GM23338 (cell line): ENCODE measurements around the gene GBF1.
"Not testable (repeated sequence)": the region's sequence is repeated elsewhere in the genome, so short reads cannot be mapped to it uniquely, and the experiment has no call there.

Experiments
- CREB1 ChIP-seq: fragments of 250-450 bp; sonication (Bioruptor Pico); IDR thresholded peaks from 2 replicates; pipeline ENCODE4 v1.5.0; 2020; ENCODE audit warnings: low read depth, mild to moderate bottlenecking, moderate library complexity
- ETS1 ChIP-seq: IDR thresholded peaks from 2 replicates; pipeline ENCODE4 v1.6.1; 2016; ENCODE audit warnings: antibody characterized with exemption
- EZH2 ChIP-seq: fragments of 200-600 bp; sonication (generic); IDR thresholded peaks from one replicate; pipeline ENCODE4 v1.8.0; 2017; ENCODE audit warnings: antibody characterized with exemption, mild to moderate bottlenecking, low read depth; ENCODE audit not compliant: unreplicated experiment
- EZH2phosphoT487 ChIP-seq: fragments of 200-600 bp; sonication (generic); IDR thresholded peaks from one replicate; pipeline ENCODE4 v1.8.1; 2018; ENCODE audit warnings: antibody characterized with exemption; ENCODE audit not compliant: unreplicated experiment
- JUNB ChIP-seq: IDR thresholded peaks from one replicate; pipeline ENCODE4 v1.6.1; 2016; ENCODE audit warnings: antibody characterized with exemption; ENCODE audit not compliant: unreplicated experiment
- POLR2AphosphoS5 ChIP-seq: IDR thresholded peaks from 2 replicates; pipeline ENCODE4 v1.6.1; 2016; ENCODE audit warnings: antibody characterized with exemption, low read depth
- STAT1 ChIP-seq: IDR thresholded peaks from one replicate; pipeline ENCODE4 v1.6.1; 2016; ENCODE audit warnings: antibody characterized with exemption; ENCODE audit not compliant: unreplicated experiment
- ZNF114 ChIP-seq: fragments of 250-450 bp; sonication (Bioruptor Pico); IDR thresholded peaks from 2 replicates; pipeline ENCODE4 v1.5.0; 2020; ENCODE audit warnings: mild to moderate bottlenecking, moderate library complexity
- ZNF331 ChIP-seq: fragments of 250-450 bp; sonication (Bioruptor Pico); IDR thresholded peaks from 2 replicates; pipeline ENCODE4 v1.5.0; 2020; ENCODE audit warnings: low read depth, mild to moderate bottlenecking, moderate library complexity
- TF ChIP-seq, protein P1 (sequence below), 2 experiments: fragments of 200-600 bp in 1 of 2; sonication (generic) in 1 of 2; conservative IDR thresholded peaks; 2 replicates each; pipeline versions ENCODE4 v1.5.1 to v1.6.1; 2016 to 2017; ENCODE audit warnings: antibody characterized with exemption in 2 of 2, low read depth in 2 of 2, mild to moderate bottlenecking in 2 of 2, moderate library complexity in 1 of 2
- TF ChIP-seq, protein P2 (sequence below): IDR thresholded peaks from one replicate; pipeline ENCODE4 v1.6.1; 2018; ENCODE audit warnings: antibody characterized with exemption; ENCODE audit not compliant: unreplicated experiment

- TF ChIP-seq, protein P1, sequence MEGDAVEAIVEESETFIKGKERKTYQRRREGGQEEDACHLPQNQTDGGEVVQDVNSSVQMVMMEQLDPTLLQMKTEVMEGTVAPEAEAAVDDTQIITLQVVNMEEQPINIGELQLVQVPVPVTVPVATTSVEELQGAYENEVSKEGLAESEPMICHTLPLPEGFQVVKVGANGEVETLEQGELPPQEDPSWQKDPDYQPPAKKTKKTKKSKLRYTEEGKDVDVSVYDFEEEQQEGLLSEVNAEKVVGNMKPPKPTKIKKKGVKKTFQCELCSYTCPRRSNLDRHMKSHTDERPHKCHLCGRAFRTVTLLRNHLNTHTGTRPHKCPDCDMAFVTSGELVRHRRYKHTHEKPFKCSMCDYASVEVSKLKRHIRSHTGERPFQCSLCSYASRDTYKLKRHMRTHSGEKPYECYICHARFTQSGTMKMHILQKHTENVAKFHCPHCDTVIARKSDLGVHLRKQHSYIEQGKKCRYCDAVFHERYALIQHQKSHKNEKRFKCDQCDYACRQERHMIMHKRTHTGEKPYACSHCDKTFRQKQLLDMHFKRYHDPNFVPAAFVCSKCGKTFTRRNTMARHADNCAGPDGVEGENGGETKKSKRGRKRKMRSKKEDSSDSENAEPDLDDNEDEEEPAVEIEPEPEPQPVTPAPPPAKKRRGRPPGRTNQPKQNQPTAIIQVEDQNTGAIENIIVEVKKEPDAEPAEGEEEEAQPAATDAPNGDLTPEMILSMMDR (conservative IDR thresholded peaks at IDR 0.05; ENCODE audit: low read depth in 2 of 2): not testable (repeated sequence)
- TF ChIP-seq, protein P2, sequence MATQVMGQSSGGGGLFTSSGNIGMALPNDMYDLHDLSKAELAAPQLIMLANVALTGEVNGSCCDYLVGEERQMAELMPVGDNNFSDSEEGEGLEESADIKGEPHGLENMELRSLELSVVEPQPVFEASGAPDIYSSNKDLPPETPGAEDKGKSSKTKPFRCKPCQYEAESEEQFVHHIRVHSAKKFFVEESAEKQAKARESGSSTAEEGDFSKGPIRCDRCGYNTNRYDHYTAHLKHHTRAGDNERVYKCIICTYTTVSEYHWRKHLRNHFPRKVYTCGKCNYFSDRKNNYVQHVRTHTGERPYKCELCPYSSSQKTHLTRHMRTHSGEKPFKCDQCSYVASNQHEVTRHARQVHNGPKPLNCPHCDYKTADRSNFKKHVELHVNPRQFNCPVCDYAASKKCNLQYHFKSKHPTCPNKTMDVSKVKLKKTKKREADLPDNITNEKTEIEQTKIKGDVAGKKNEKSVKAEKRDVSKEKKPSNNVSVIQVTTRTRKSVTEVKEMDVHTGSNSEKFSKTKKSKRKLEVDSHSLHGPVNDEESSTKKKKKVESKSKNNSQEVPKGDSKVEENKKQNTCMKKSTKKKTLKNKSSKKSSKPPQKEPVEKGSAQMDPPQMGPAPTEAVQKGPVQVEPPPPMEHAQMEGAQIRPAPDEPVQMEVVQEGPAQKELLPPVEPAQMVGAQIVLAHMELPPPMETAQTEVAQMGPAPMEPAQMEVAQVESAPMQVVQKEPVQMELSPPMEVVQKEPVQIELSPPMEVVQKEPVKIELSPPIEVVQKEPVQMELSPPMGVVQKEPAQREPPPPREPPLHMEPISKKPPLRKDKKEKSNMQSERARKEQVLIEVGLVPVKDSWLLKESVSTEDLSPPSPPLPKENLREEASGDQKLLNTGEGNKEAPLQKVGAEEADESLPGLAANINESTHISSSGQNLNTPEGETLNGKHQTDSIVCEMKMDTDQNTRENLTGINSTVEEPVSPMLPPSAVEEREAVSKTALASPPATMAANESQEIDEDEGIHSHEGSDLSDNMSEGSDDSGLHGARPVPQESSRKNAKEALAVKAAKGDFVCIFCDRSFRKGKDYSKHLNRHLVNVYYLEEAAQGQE: not testable (repeated sequence)
- not testable (repeated sequence) for TF ChIP-seq JUNB; POLR2AphosphoS5; CREB1 (CRISPR knock-in tag); EZH2; ETS1; EZH2phosphoT487; ZNF331 (CRISPR knock-in tag); ZNF114 (CRISPR knock-in tag); STAT1
Measured at GRCh38 chr10:102308318-102308717, 63.0 kb downstream of the GBF1 start.
